ENCODE data around the gene COL23A1.

COL23A1 gene

DNA sequence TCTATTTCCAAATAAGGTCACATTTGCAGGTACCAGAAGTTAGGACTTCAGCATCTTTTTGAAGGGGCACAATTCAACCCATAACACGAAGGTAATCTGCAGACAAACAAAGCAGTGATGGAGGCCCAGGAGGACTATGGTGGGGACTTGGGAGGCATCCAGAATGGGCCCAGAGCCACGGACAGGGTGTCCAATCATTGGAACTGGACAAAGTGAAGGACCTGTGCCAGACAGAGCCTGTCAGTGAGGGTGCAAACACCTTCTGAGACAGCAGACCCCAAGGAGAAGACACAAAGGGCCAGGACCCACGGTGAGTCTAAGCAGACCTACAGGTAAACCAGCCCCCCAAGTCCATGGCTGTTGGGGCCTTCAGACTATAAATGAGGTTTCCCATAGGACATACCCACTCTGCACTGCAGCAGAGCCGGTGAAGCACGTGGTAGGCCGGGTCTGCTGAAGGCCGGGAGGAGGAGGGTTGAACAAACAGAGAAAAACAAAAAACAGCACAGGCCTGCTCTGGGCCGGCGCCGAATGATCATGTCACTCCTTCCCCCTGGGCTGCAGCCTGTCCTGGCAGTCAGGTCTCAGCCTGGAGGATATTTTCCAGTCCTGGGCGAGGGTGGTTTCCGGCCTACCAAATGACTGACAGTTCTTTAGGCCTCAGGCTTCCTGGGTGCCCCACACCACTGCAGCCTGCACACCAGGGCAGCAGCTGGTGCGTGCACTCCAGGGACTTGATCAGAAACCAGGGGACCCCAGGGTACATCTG, 84.4 kb downstream of the COL23A1 start:
- H3K9me3 ChIP-seq (ENCODE audit: low read depth, low read length), result no peaks in the 10 kb centered on the region
- H3K36me3 ChIP-seq (ENCODE audit: insufficient read depth, low read length), result no peaks in the 10 kb centered on the region
- H3K27ac ChIP-seq, result no peak overlapping the region
- H3K9ac ChIP-seq (ENCODE audit: insufficient read length), result no peak overlapping the region
- H3K4me3 ChIP-seq, result no peak overlapping the region
- TF ChIP-seq FOXP2 (optimal IDR thresholded peaks at IDR 0.05; ENCODE audit: control extremely low read depth, extremely low read length, insufficient read depth), result no peak
- TF ChIP-seq POLR2AphosphoS5 (IDR thresholded peaks at IDR 0.05; ENCODE audit: borderline replicate concordance, low read depth, low read length), result no peak
- no peak for TF ChIP-seq EZH2 (IDR thresholded peaks at IDR 0.05)
- DNase-seq (ENCODE audit: low read depth, low spot score), result no peak

- TF ChIP-seq EZH2 (IDR thresholded peaks at IDR 0.05) (no peak), POLR2AphosphoS5 (IDR thresholded peaks at IDR 0.05; ENCODE audit: borderline replicate concordance, low read depth, low read length) (no peak), FOXP2 (optimal IDR thresholded peaks at IDR 0.05; ENCODE audit: control extremely low read depth, extremely low read length, insufficient read depth) (no peak)
- Histone ChIP-seq H3K4me3 (no peak overlapping the region), H3K27ac (no peak overlapping the region), H3K9me3 (ENCODE audit: low read depth, low read length) (no peaks in the 10 kb centered on the region), H3K36me3 (ENCODE audit: insufficient read depth, low read length) (no peaks in the 10 kb centered on the region), H3K9ac (ENCODE audit: insufficient read length) (no peak overlapping the region)
- DNase-seq (ENCODE audit: low read depth, low spot score), result no peak
Measured at GRCh38 chr5:178504340-178504960, 85.7 kb downstream of the COL23A1 start.

GRCh38 chr5:178502401-178503100, 87.6 kb downstream of the COL23A1 start:
- H3K27ac ChIP-seq, result no peak overlapping the region
- no peak overlapping the region for H3K4me3 ChIP-seq
- TF ChIP-seq EZH2 (IDR thresholded peaks at IDR 0.05) (no peak), POLR2AphosphoS5 (IDR thresholded peaks at IDR 0.05; ENCODE audit: borderline replicate concordance, low read depth, low read length) (no peak), FOXP2 (optimal IDR thresholded peaks at IDR 0.05; ENCODE audit: control extremely low read depth, extremely low read length, insufficient read depth) (no peak)
- H3K36me3 ChIP-seq (ENCODE audit: insufficient read depth, low read length), result no peaks in the 10 kb centered on the region
- H3K9ac ChIP-seq (ENCODE audit: insufficient read length), result no peak overlapping the region
- no peaks in the 10 kb centered on the region for H3K9me3 ChIP-seq (ENCODE audit: low read depth, low read length)
- DNase-seq (ENCODE audit: low read depth, low spot score), result no peak

DNA sequence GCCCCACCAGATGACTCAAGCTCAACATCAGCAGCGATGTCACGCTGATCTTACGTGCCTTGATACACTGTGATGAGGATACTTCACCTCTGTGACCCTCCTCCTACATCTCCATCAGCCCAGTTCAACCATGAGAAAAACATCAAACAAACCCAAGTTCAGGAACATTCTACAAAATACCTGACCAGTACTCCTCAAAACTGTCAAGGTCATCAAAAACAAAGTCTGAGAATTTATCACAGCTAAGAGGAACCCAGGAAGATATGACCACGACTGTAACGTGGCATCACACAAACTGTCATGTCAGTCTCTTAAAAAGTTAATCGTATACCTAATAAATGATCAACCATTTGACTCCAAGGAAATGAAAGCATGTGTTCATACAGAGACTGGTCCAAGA, 90.8 kb downstream of the COL23A1 start:
- no peaks in the 10 kb centered on the region for H3K36me3 ChIP-seq (ENCODE audit: insufficient read depth, low read length)
- no peak overlapping the region for H3K9ac ChIP-seq (ENCODE audit: insufficient read length)
- H3K27ac ChIP-seq, result no peak overlapping the region
- H3K9me3 ChIP-seq (ENCODE audit: low read depth, low read length), result no peaks in the 10 kb centered on the region
- H3K4me3 ChIP-seq, result no peak overlapping the region
- TF ChIP-seq EZH2 (IDR thresholded peaks at IDR 0.05) (no peak), POLR2AphosphoS5 (IDR thresholded peaks at IDR 0.05; ENCODE audit: borderline replicate concordance, low read depth, low read length) (no peak), FOXP2 (optimal IDR thresholded peaks at IDR 0.05; ENCODE audit: control extremely low read depth, extremely low read length, insufficient read depth) (no peak)
- DNase-seq (ENCODE audit: low read depth, low spot score), result no peak

DNA sequence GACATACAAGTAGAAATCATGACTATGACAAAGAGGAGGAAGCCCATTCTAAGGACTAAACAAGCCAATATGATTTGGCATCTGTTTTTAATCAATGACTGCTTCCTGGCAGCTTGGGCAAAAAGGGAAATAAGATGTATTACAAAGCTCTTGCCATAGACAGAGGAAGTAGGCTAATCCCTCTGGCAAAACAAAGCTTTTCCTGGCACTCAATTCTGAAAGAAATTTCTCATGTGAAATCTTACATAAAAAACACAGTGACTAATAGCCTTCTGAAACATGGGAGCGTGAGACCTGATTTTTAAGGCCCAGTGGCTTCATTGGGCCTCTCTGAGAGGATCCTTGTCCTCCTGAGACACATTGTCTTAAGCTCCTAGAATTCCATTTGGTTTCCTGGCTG, 93.6 kb downstream of the COL23A1 start:
- Histone ChIP-seq H3K36me3 (ENCODE audit: insufficient read depth, low read length) (no peaks in the 10 kb centered on the region), H3K4me3 (no peak overlapping the region), H3K9me3 (ENCODE audit: low read depth, low read length) (no peaks in the 10 kb centered on the region), H3K9ac (ENCODE audit: insufficient read length) (no peak overlapping the region), H3K27ac (no peak overlapping the region)
- DNase-seq (ENCODE audit: low read depth, low spot score), result no peak
- TF ChIP-seq FOXP2 (optimal IDR thresholded peaks at IDR 0.05; ENCODE audit: control extremely low read depth, extremely low read length, insufficient read depth), result no peak
- no peak for TF ChIP-seq EZH2 (IDR thresholded peaks at IDR 0.05)
- no peak for TF ChIP-seq POLR2AphosphoS5 (IDR thresholded peaks at IDR 0.05; ENCODE audit: borderline replicate concordance, low read depth, low read length)

- Histone ChIP-seq H3K36me3 (ENCODE audit: insufficient read depth, low read length) (no peaks in the 10 kb centered on the region), H3K9me3 (ENCODE audit: low read depth, low read length) (no peaks in the 10 kb centered on the region), H3K27ac (no peak overlapping the region), H3K4me3 (no peak overlapping the region), H3K9ac (ENCODE audit: insufficient read length) (no peak overlapping the region)
- no peak for DNase-seq (ENCODE audit: low read depth, low spot score)
- TF ChIP-seq POLR2AphosphoS5 (IDR thresholded peaks at IDR 0.05; ENCODE audit: borderline replicate concordance, low read depth, low read length), result no peak
- no peak for TF ChIP-seq FOXP2 (optimal IDR thresholded peaks at IDR 0.05; ENCODE audit: control extremely low read depth, extremely low read length, insufficient read depth)
- TF ChIP-seq EZH2 (IDR thresholded peaks at IDR 0.05), result no peak
Measured at GRCh38 chr5:178496214-178496613, 94.0 kb downstream of the COL23A1 start.

GRCh38 chr5:178495706-178496105, 94.5 kb downstream of the COL23A1 start:
- H3K9ac ChIP-seq (ENCODE audit: insufficient read length), result no peak overlapping the region
- TF ChIP-seq POLR2AphosphoS5 (IDR thresholded peaks at IDR 0.05; ENCODE audit: borderline replicate concordance, low read depth, low read length) (no peak), FOXP2 (optimal IDR thresholded peaks at IDR 0.05; ENCODE audit: control extremely low read depth, extremely low read length, insufficient read depth) (no peak), EZH2 (IDR thresholded peaks at IDR 0.05) (no peak)
- H3K9me3 ChIP-seq (ENCODE audit: low read depth, low read length), result no peaks in the 10 kb centered on the region
- H3K36me3 ChIP-seq (ENCODE audit: insufficient read depth, low read length), result no peaks in the 10 kb centered on the region
- H3K27ac ChIP-seq, result no peak overlapping the region
- H3K4me3 ChIP-seq, result no peak overlapping the region
- no peak for DNase-seq (ENCODE audit: low read depth, low spot score)

GRCh38 chr5:178492278-178492677, 97.9 kb downstream of the COL23A1 start:
- no peak for TF ChIP-seq POLR2AphosphoS5 (IDR thresholded peaks at IDR 0.05; ENCODE audit: borderline replicate concordance, low read depth, low read length)
- no peak for TF ChIP-seq EZH2 (IDR thresholded peaks at IDR 0.05)
- TF ChIP-seq FOXP2 (optimal IDR thresholded peaks at IDR 0.05; ENCODE audit: control extremely low read depth, extremely low read length, insufficient read depth), result no peak
- Histone ChIP-seq H3K36me3 (ENCODE audit: insufficient read depth, low read length) (no peaks in the 10 kb centered on the region), H3K27ac (no peak overlapping the region), H3K9ac (ENCODE audit: insufficient read length) (no peak overlapping the region), H3K9me3 (ENCODE audit: low read depth, low read length) (no peaks in the 10 kb centered on the region), H3K4me3 (no peak overlapping the region)
- DNase-seq (ENCODE audit: low read depth, low spot score), result no peak

Measured in SK-N-MC (cell line).